HG03103 (cell line): ENCODE measurements around the gene BRD3OS.
A peak's percentile ranks its signal among the peaks of the same experiment; 100 is the strongest.
"Not testable (repeated sequence)": the region's sequence is repeated elsewhere in the genome, so short reads cannot be mapped to it uniquely, and the experiment has no call there.

Source experiments
- ATAC-seq: cut with Tn5 transposase; IDR thresholded peaks from one replicate; pipeline ENCODE4 v1.9.1; 2021; ENCODE audit warnings: low read depth; ENCODE audit not compliant: unreplicated experiment

BRD3OS gene

DNA sequence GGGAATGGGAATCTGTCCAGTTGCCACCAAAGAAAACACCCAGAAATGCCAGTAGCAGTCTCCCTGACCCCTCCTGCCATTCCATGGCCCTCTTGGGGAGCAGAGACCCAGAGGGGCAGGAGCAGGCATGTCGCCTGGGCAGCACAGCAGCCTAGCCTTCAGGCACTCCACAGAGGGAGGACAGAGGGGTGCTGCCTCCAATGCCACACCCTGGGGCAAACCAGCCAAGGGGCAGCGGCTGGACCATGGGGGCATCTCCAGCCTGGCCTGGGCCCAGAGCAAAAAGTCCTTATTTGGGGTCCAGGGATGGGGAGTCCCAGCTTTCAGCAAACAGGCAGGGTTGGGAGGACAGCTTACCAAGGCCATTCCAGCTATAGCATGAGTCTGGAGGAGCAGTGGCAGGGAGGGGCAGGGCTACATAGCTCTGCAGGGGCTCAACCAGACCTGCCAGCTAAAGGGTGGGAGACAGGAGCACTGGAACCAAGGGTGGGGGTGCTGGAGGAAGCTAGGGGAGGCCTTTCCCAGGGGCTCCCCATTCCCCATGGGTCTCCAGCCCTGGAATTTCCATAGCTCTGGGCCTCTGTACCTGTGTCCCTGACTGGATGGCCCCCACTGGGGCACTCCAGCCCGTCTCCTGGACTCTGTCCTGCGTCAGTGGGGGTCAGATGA is 35.9 kb downstream of the BRD3OS start:
- no peak for ATAC-seq

- no peak for ATAC-seq
Measured at GRCh38 chr9:134061688-134062371, 36.5 kb downstream of the BRD3OS start.

GRCh38 chr9:134062461-134063087 is 37.3 kb downstream of the BRD3OS start:
- ATAC-seq, result no peak

DNA sequence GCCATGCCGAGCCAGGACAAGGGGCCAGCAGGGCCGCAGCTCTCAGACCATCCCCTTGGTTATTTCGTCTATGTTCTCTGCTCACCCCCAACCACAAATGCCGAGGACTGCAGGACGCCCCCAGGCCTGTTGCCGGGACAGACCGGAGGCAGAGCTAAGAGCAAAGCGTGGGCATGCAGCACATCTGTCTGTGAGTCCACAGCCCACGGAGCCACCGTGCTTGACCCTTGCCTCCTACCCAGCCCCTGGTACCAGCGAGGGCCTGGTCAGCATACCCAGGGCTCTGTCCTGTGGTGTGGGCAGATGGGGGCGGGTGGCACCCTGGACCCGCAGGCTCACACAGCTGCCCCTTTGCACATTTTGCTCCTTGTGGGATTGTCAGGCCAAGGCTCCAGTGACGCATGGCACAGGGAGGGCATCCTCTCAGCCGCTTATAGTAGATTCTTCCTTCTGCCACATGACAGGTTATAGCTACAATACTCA is 37.8 kb downstream of the BRD3OS start:
- no peak for ATAC-seq

GRCh38 chr9:134063571-134064450 is 38.5 kb downstream of the BRD3OS start:
- ATAC-seq, result no peak

DNA sequence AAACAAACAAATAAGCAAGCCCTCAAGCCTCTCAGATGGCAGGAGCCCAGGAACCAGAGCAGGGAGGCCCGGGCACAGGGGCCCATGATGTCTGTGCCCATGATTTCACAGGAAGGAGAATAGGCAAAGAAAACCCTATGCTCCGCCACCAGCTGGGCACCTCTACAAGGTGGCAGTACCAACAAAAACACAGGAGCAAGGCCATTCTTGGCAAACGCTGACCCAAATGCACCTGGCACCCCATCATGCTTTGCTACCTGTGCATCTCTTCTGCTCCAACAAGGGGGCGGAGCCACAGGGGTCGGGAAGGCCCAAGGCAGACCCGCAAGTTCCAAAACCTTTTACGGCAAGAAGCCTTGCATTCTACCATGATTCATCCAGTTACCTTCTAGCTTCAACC is 39.4 kb downstream of the BRD3OS start:
- no peak for ATAC-seq

- no peak for ATAC-seq
Measured at GRCh38 chr9:134065612-134066419, 40.5 kb downstream of the BRD3OS start.

GRCh38 chr9:134066526-134066912 is 41.2 kb downstream of the BRD3OS start:
- no peak for ATAC-seq

DNA sequence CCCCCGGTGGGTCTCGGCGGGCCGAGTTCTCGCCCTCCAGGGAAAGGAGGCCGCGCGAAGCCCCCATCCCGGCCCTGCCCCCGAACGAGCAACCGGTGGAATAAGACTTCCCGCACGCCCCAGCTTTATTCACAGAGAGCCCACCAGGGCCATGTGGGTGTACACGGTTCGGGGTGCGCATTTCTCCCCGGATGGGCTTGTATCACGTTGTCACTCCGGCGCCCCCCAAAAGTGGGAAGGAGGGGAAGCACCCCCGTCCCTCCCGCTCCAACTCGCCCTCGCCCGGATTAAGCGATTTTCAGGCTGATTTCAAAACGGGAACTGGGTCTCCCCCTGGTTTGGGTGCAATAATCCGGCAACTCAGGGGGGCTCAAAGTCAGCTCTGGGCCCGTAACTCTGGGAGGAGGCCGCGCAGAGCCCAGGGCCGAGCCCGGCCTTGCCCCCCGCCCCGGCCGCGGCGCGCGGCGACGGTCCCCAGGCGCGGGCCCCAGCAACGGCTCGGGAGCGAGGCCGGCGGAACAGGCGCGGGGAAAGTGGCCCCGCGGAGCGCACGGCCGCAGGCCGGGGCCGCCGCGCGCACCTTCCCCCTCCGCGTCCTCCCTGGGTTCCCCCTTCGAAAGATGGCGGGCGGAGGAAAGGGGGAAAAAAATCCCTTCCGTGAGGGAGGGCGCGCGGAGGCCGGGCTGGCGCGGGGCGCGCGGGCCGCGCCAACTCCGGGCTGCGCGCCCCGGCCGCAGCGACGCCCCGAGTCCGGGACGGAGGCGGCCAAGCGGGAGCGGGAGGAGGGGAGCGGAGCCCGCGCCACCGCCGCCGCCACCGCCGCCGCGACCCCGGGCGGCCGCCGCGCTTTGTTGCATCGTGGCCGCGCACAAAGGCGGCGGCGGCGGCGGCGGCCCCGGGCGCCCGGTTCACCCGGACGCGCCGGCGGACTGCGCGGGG is 41.9 kb downstream of the BRD3OS start:
- ATAC-seq, result peak; percentile 21

- ATAC-seq, result peak; percentile 62
Measured at GRCh38 chr9:134067904-134068743, 42.8 kb downstream of the BRD3OS start, which contains the start of gene BRD3. TSS of gene BRD3 (minus strand) at chr9:134068026. CDS start at chr9:134053477, 14,549 bp downstream.

DNA sequence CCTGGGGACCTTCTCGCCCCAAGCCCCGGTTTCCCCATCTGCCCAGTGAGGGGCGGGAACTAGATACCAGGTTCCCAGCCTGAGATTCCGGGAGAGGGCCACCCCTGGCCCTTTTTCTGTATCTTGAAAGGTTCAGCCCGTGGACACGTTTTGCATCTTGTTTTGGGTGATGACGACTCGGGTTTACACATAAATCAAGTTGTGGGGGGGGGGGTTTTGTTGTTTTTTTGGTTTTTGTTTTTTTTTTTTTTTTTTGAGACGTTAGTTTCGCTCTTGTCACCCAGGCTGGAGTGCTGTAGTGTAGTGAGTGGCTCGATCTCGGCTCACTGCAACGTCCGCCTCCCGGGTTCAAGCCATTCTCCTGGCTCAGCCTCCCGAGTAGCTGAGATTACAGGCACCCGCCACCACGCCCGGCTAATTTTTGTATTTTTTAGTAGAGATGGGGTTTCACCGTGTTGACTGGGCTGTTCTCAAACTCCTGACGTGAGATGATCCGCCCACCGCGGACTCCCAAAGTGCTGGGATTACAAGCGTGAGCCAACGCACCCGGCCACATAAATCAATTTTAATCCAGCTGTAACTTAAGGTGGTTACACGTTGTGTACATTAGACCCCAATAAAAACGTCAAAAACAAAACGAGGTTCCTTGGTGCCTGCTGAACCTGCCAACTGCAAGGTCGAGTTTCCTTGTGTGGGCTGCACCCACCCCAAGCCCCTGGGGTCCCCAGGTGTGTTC is 43.6 kb downstream of the BRD3OS start:
- ATAC-seq, result no peak

GRCh38 chr9:134069480-134070399 is 44.5 kb downstream of the BRD3OS start:
- ATAC-seq, result no peak

DNA sequence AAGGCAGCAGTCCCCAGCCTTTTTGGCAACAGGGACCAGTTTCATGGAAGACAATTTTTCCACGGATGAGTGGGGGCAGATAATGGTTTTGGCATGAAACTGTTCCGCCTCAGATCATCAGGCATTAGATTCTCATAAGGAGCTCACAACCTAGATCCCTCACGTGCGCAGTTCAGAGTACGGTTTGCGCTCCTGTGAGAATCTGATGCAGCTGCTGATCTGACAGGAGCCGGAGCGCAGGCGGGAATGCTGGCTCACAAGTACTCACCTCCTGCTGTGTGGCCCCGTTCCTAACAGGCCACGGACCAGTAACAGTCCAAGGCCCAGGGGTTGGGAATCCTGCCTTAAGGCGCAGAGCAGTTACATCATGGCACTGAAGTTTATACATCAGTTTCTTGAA is 45.9 kb downstream of the BRD3OS start:
- ATAC-seq, result no peak

GRCh38 chr9:134072683-134073082 is 47.4 kb downstream of the BRD3OS start:
- ATAC-seq, result not testable (repeated sequence)

GRCh38 chr9:134073500-134073899 is 48.2 kb downstream of the BRD3OS start:
- no peak for ATAC-seq

DNA sequence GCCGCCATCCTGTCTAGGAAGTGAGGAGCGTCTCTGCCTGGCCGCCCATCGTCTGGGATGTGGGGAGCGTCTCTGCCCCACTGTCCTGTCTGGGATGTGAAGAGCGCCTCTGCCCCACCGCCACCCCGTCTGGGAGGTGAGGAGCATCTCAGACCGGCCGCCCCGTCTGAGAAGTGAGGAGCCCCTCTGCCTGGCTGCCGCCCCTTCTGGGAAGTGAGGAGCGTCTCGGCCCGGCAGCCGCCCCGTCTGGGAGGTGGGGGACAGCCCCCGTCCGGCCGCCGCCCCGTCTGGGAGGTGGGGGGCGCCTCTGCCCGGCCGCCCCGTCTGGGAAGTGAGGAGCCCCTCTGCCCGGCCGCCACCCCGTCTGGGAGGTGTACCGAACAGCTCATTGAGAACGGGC is 50.4 kb downstream of the BRD3OS start:
- not testable (repeated sequence) for ATAC-seq
